Measurements from ENCODE around the gene CCL1.

DNA sequence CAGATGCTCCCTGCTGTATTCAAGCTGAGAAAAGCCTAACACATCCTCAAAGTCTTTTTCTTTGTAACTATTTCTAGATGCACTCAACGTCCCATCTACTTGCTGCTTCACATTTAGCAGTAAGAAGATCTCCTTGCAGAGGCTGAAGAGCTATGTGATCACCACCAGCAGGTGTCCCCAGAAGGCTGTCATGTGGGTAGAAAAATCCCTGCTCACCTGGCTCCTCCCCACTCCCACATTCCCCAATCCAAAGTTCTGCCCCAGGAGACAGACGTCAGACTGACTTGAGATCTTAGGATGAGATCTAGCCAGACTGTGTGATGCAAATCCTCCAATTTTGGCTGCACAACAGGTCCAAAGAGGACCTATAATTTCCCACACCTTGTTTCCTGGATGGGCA is 5.6 kb downstream of the CCL1 start:
- TF ChIP-seq CTCF (IDR thresholded peaks at IDR 0.05; ENCODE audit: insufficient read depth, low read depth, low read length): no peak
- no peak for TF ChIP-seq EZH2 (IDR thresholded peaks at IDR 0.05; ENCODE audit: insufficient read depth, low read length)

Data from astrocyte (in vitro differentiated cells and primary cell).